Cardiac muscle cell (in vitro differentiated cells and primary cell): Measurements from ENCODE around the gene NYNRIN. TPM values are rescaled to one million over a fixed set of nuclear protein-coding genes. Genes with fewer than 3 reads are reported as not detected.

Source experiments
- DNase-seq, 2 donors: peaks; one replicate each; pipeline versions ENCODE4 v3.0.0 to v3.0.0-alpha.2; 2010 to 2017; ENCODE audit warnings: low read depth in 1 of 2, low spot score in 1 of 2
- H3K27ac ChIP-seq: fragments of 200-600 bp; sonication (generic); 2 replicates; pipeline ENCODE4 v1.5.1; 2016
- H3K27me3 ChIP-seq: fragments of 200-600 bp; sonication (generic); 2 replicates; pipeline ENCODE4 v1.6.0; 2016; ENCODE audit warnings: control low read depth
- H3K36me3 ChIP-seq: fragments of 200-600 bp; sonication (generic); 2 replicates; pipeline ENCODE4 v1.5.1; 2016; ENCODE audit warnings: control low read depth
- H3K4me1 ChIP-seq: fragments of 200-600 bp; sonication (generic); 2 replicates; pipeline ENCODE4 v1.8.1; 2017; ENCODE audit warnings: low read depth, mild to moderate bottlenecking, mixed run types
- H3K4me3 ChIP-seq: fragments of 200-600 bp; sonication (generic); 2 replicates; pipeline ENCODE4 v1.5.1; 2016; ENCODE audit warnings: mild to moderate bottlenecking
- H3K9me3 ChIP-seq: fragments of 200-600 bp; sonication (generic); 2 replicates; pipeline ENCODE4 v1.5.1; 2017; ENCODE audit warnings: low read depth, mild to moderate bottlenecking, control low read depth
- CTCF ChIP-seq: IDR thresholded peaks from 2 replicates; pipeline ENCODE4 v1.5.1; 2012; ENCODE audit warnings: low read depth, mild to moderate bottlenecking, low read length
- polyA plus RNA-seq: library from polyadenylated mRNA; unstranded; fragments of >200 nt; fragmentation: Nextera tagmentation; extraction: Ambion mirVana; gene quantifications from 2 replicates; pipeline ENCODE4 v1.2.1, GENCODE V29; 2016
- total RNA-seq: library from RNA; depleted of rRNA; stranded (reverse); fragments of >200 nt; gene quantifications from 2 replicates; pipeline ENCODE4 v1.2.3, GENCODE V29; 2016

The NYNRIN gene
- total and polyA plus RNA-seq, 2 experiments from 2014 or later: 21.3 to 56.2 TPM

GRCh38 chr14:24378327-24378726, 20.5 kb upstream of the NYNRIN start:
- Histone ChIP-seq H3K9me3 (no peaks in the 10 kb centered on the region), H3K27me3 (no peaks in the 10 kb centered on the region), H3K27ac (peak overlapping the region; percentile 34), H3K4me1 (no peaks in the 10 kb centered on the region), H3K36me3 (peaks cover 8% of the 10 kb centered on the region), H3K4me3 (no peak overlapping the region)
- no peak for DNase-seq
- no peak for TF ChIP-seq CTCF

GRCh38 chr14:24378981-24379906, 19.6 kb upstream of the NYNRIN start:
- Histone ChIP-seq H3K36me3 (peaks cover 4% of the 10 kb centered on the region), H3K27ac (peak overlapping the region; percentile 34), H3K9me3 (no peaks in the 10 kb centered on the region), H3K27me3 (no peaks in the 10 kb centered on the region), H3K4me3 (no peak overlapping the region), H3K4me1 (no peaks in the 10 kb centered on the region)
- DNase-seq: no peak
- TF ChIP-seq CTCF: no peak

- no peaks in the 10 kb centered on the region for H3K36me3 ChIP-seq
- DNase-seq: no peak
- no peak overlapping the region for H3K27ac ChIP-seq
- H3K27me3 ChIP-seq: no peaks in the 10 kb centered on the region
- no peak for TF ChIP-seq CTCF
- no peak overlapping the region for H3K4me3 ChIP-seq
- H3K4me1 ChIP-seq: no peaks in the 10 kb centered on the region
- H3K9me3 ChIP-seq: no peaks in the 10 kb centered on the region
Measured at GRCh38 chr14:24379907-24380730, 18.7 kb upstream of the NYNRIN start.

GRCh38 chr14:24381363-24382063, 17.3 kb upstream of the NYNRIN start:
- Histone ChIP-seq H3K4me3 (no peak overlapping the region), H3K9me3 (no peaks in the 10 kb centered on the region), H3K36me3 (no peaks in the 10 kb centered on the region), H3K27ac (no peak overlapping the region), H3K4me1 (no peaks in the 10 kb centered on the region), H3K27me3 (no peaks in the 10 kb centered on the region)
- DNase-seq: no peak
- TF ChIP-seq CTCF: no peak

- TF ChIP-seq CTCF: no peak
Measured at GRCh38 chr14:24382064-24382371, 16.8 kb upstream of the NYNRIN start.

More at GRCh38 chr14:24382064-24382371, 16.8 kb upstream of the NYNRIN start:
- DNase-seq: no peak
- Histone ChIP-seq H3K9me3 (no peaks in the 10 kb centered on the region), H3K4me1 (no peaks in the 10 kb centered on the region), H3K27me3 (no peaks in the 10 kb centered on the region), H3K4me3 (no peak overlapping the region), H3K36me3 (no peaks in the 10 kb centered on the region), H3K27ac (no peak overlapping the region)
